HFFc6 (cell line): ENCODE results near the gene GMPS. TPM values are rescaled to one million over a fixed set of nuclear protein-coding genes. Genes with fewer than 3 reads are reported as not detected.

Experiments used
- DNase-seq: peaks from one replicate; pipeline ENCODE4 v3.0.0-alpha.2; 2018
- H3K27ac Mint-ChIP-seq: 2 replicates; pipeline ENCODE4 v1.8.0; 2020; ENCODE audit warnings: mild to moderate bottlenecking, mixed read lengths
- H3K27me3 Mint-ChIP-seq: 2 replicates; pipeline ENCODE4 v1.8.0; 2021; ENCODE audit warnings: mild to moderate bottlenecking, moderate library complexity, mixed read lengths; ENCODE audit not compliant: insufficient read depth
- H3K36me3 Mint-ChIP-seq: 2 replicates; pipeline ENCODE4 v1.8.0; 2021; ENCODE audit warnings: low read depth, mixed read lengths
- H3K4me1 Mint-ChIP-seq: 2 replicates; pipeline ENCODE4 v1.8.0; 2020; ENCODE audit warnings: low read depth, mixed read lengths
- H3K4me3 Mint-ChIP-seq: 2 replicates; pipeline ENCODE4 v1.8.0; 2020; ENCODE audit warnings: mild to moderate bottlenecking, moderate library complexity, mixed read lengths
- H3K9me3 Mint-ChIP-seq: 2 replicates; pipeline ENCODE4 v1.8.0; 2020; ENCODE audit warnings: mild to moderate bottlenecking, mixed read lengths
- total RNA-seq, 6 experiments: library from RNA; stranded (reverse); fragmentation: NEBNext Ultra II Directional; extraction: Animal tissue kit (Norgen Biotek cat#: 25700); gene quantifications; 2 replicates in 1 of 6; 3 replicates in 5 of 6; pipeline ENCODE4 v1.2.3, GENCODE V29; 2021
- TF ChIP-seq, protein P1 (sequence below): fragments of 200-600 bp; sonication (generic); IDR thresholded peaks from 2 replicates; pipeline ENCODE4 v1.5.0; 2021; ENCODE audit warnings: antibody characterized with exemption, mild to moderate bottlenecking

Gene GMPS
- total RNA-seq, 6 experiments from 2014 or later, result 63.5 to 90.2 (median 75.0) TPM

DNA sequence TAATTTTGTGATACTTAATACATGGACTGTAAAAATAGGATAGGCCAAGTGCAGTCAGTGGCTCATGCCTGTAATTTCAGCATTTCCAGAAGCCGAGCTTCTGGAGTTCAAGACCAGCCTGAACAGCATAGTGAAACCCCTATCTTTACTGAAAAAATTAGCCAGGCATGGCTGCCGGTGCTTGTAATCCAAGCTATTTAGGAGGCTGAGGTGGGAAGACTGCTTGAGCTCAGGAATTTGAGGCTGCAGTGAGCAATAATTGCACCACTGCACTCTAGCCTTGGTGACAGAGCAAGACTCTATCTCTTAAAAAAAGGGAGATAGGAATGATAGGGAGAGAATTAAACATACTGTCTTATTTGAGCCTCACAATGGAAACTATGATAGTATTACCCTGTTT lies 51.0 kb downstream of the GMPS start:
- TF ChIP-seq, protein P1, sequence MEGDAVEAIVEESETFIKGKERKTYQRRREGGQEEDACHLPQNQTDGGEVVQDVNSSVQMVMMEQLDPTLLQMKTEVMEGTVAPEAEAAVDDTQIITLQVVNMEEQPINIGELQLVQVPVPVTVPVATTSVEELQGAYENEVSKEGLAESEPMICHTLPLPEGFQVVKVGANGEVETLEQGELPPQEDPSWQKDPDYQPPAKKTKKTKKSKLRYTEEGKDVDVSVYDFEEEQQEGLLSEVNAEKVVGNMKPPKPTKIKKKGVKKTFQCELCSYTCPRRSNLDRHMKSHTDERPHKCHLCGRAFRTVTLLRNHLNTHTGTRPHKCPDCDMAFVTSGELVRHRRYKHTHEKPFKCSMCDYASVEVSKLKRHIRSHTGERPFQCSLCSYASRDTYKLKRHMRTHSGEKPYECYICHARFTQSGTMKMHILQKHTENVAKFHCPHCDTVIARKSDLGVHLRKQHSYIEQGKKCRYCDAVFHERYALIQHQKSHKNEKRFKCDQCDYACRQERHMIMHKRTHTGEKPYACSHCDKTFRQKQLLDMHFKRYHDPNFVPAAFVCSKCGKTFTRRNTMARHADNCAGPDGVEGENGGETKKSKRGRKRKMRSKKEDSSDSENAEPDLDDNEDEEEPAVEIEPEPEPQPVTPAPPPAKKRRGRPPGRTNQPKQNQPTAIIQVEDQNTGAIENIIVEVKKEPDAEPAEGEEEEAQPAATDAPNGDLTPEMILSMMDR, result no peak
- Mint-ChIP-seq H3K27me3 (no peaks in the 10 kb centered on the region), H3K27ac (no peak overlapping the region), H3K4me1 (no peaks in the 10 kb centered on the region; the same call in 1 of the 2 replicates), H3K4me3 (no peak overlapping the region), H3K9me3 (no peaks in the 10 kb centered on the region), H3K36me3 (peaks cover 27% of the 10 kb centered on the region)
- no peak for DNase-seq

DNA sequence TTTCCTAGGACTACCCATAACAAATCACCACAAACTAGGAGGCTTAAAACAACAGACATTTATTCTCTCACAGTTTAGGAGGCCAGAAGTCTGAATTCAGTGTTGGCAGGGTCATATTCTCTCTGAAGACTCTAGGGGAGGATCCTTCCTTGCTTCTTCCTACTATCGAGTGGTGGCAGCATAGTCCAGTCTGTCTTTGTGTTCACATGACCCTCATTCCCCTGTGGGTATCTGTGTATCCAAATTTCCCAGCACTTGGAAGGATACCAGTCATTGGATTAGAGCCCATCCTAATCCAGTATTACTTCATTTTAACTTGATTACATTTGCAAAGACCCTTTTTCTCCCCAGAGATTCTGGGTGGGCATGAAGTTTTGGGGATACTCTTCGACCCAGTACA lies 63.8 kb downstream of the GMPS start:
- no peaks in the 10 kb centered on the region; the same call in 1 of the 2 replicates for H3K27me3 Mint-ChIP-seq
- DNase-seq, result no peak
- H3K27ac Mint-ChIP-seq, result peak overlapping the region; percentile 11
- no peaks in the 10 kb centered on the region for H3K9me3 Mint-ChIP-seq
- TF ChIP-seq, protein P1, result no peak
- peaks cover 26% of the 10 kb centered on the region for H3K36me3 Mint-ChIP-seq
- no peaks in the 10 kb centered on the region for H3K4me1 Mint-ChIP-seq
- no peak overlapping the region for H3K4me3 Mint-ChIP-seq

DNA sequence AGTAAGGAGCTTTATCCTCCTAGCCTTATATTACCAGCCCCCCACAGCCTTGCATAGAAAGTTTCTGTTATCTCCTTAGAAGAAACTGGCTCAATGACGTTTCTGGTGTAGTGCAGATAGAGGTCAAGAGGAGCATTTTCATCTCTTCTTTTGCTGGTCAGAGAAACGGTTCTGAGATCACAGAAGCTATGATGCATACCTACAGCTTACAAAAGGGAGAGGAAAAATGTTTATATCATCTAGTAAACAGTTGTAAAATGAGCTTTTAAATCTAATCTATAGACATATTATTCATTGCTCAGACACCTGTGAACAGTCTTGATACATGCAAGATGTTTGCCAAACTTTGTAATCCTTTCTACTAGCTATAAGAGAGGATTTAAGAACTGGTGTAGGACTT lies 68.0 kb downstream of the GMPS start:
- H3K4me1 Mint-ChIP-seq, result no peaks in the 10 kb centered on the region
- TF ChIP-seq, protein P1, result no peak
- H3K36me3 Mint-ChIP-seq, result peaks cover 22% of the 10 kb centered on the region
- no peaks in the 10 kb centered on the region for H3K27me3 Mint-ChIP-seq
- no peak overlapping the region for H3K27ac Mint-ChIP-seq
- no peak for DNase-seq
- H3K9me3 Mint-ChIP-seq, result no peaks in the 10 kb centered on the region
- H3K4me3 Mint-ChIP-seq, result no peak overlapping the region

DNA sequence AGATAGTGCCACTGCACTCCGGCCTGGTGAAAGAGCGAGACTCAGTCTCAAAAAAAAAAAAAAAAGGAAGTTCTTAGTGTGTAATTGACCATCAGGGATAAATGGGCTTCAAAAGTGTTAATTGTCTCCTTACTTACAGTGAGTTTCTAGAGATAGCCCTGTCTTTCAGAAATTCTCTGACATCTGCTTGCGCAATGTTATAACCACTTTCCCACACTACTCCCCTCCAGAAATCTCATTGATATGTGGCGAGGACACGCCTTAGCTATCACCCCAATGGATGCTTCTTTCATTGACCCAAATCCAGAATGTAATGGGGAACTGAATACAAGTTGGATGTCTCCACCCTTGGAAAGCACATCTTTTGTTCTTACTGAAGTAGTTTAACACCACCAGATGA lies 70.9 kb downstream of the GMPS start:
- Mint-ChIP-seq H3K9me3 (no peaks in the 10 kb centered on the region), H3K4me1 (peaks cover 9% of the 10 kb centered on the region), H3K27ac (no peak overlapping the region), H3K4me3 (no peak overlapping the region), H3K27me3 (no peaks in the 10 kb centered on the region), H3K36me3 (peaks cover 19% of the 10 kb centered on the region)
- TF ChIP-seq, protein P1, result no peak
- DNase-seq, result no peak

DNA sequence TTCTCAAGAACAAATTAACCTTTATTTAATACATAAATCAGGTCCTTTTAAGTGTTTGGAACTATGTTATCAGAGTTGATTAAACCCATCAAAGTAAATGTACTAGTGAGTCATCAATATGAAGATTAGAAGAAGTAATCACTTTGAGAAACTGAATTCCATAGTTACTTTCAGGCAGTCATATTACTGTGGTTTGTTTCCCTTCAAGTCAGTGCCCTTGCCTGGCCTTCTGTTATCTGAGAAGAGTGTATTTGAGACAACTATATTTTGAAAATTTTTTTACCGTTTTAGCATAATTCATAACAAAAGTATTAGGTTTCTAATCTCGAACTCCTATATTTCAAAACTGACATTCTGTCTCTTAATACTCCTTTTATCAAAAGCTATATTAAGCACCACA lies 73.6 kb downstream of the GMPS start:
- Mint-ChIP-seq H3K4me1 (peaks cover 21% of the 10 kb centered on the region), H3K27me3 (no peaks in the 10 kb centered on the region), H3K36me3 (peaks cover 12% of the 10 kb centered on the region), H3K9me3 (no peaks in the 10 kb centered on the region), H3K27ac (no peak overlapping the region), H3K4me3 (no peak overlapping the region)
- DNase-seq, result no peak
- TF ChIP-seq, protein P1, result no peak

DNA sequence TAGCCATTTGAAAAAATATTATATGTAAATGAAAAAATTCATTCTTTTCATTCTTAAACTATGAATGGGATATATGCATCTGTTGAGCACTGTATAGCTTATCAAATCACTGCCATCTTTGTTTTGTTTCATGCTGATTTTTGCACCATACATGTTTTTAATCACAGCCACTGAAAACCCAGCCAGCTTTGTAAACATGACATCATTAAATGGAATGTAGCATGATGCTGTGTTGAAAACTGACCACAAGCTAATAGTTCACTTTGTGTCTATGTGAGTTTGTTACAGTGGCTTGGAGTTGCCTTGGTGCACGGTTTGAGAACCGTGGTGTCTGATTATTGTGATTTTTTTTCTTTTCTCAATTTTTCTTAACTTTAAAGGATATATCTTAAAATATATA lies 75.7 kb downstream of the GMPS start:
- peaks cover 21% of the 10 kb centered on the region for H3K4me1 Mint-ChIP-seq
- TF ChIP-seq, protein P1, result no peak
- H3K36me3 Mint-ChIP-seq, result peaks cover 13% of the 10 kb centered on the region
- peak overlapping the region; percentile 24; the same call in 1 of the 2 replicates for H3K4me3 Mint-ChIP-seq
- peak overlapping the region; percentile 74 for H3K27ac Mint-ChIP-seq
- H3K27me3 Mint-ChIP-seq, result no peaks in the 10 kb centered on the region
- peak; percentile 77 for DNase-seq
- no peaks in the 10 kb centered on the region for H3K9me3 Mint-ChIP-seq
